ENCODE data around the gene COX8A. TPM values are rescaled to one million over a fixed set of nuclear protein-coding genes. Genes with fewer than 3 reads are reported as not detected.
A peak's percentile ranks its signal among the peaks of the same experiment; 100 is the strongest.

Gene COX8A
- total and polyA plus RNA-seq, 2 of the 8 experiments (the other 6 are each of a cell fraction or from before 2014, with no cell fraction given), result 365 to 1,720 TPM

DNA sequence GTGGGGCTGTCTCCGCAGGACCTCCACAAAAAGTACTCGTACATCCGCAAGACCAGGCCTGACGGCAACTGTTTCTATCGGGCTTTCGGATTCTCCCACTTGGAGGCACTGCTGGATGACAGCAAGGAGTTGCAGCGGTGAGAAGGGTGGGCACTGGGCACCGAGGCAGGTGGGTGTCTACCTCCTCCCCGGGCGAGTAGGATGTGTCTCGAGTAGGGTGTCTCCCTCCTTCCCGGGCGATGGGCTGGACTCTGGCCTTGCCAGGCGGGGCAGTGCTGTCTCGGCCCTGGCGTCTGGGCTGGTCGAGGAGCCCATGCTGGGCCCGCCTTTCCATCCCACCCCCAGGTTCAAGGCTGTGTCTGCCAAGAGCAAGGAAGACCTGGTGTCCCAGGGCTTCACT lies 22.1 kb downstream of the COX8A start:
- H3K4me1 ChIP-seq (replicated peaks in 1 of 4; ENCODE audit: control insufficient read depth in 3 of 4, insufficient read depth in 4 of 4, low read length in 3 of 4), result peaks cover 2 to 23% (median 9%) of the 10 kb centered on the region in 4 experiments; a peak in 6 of 7 replicates
- H3K9ac ChIP-seq (replicated peaks in 1 of 4; ENCODE audit: extremely low read depth in 1 of 4, low read depth in 3 of 4, low read length in 3 of 4), result no peak overlapping the region
- no peak for DNase-seq (ENCODE audit: low read depth in 1 of 2, low spot score in 2 of 2)
- no peak overlapping the region for H3K27ac ChIP-seq (ENCODE audit: low read depth, low read length)
- H3K36me3 ChIP-seq (ENCODE audit: control insufficient read depth in 2 of 4, insufficient read depth in 4 of 4, low read length in 3 of 4), result peaks cover 9 to 24% (median 16%) of the 10 kb centered on the region in 4 experiments
- no peak overlapping the region for H2BK15ac ChIP-seq (ENCODE audit: low read length)
- no peaks in the 10 kb centered on the region for H3K9me3 ChIP-seq (ENCODE audit: insufficient read depth in 2 of 2, low read depth in 1 of 2, low read length in 1 of 2)
- ChIA-PET CTCF (ENCODE audit: partially characterized antibody) (interaction anchor here (0.8 to 2.8 kb wide), 2 partner anchors 37 to 151 kb away, joined by 4 to 7 read pairs; no protein-coding TSS in a partner anchor), POLR2A (ENCODE audit: partially characterized antibody) (interaction anchor here (2.0 to 3.0 kb wide), 2 partner anchors 9 to 12 kb away, joined by 7 to 17 read pairs; partner anchors contain the start of gene OTUB1)
- no peak overlapping the region for H2AFZ ChIP-seq (ENCODE audit: low read length)
- WGBS, 2 experiments (ENCODE audit: extremely low coverage in 1 of 2, insufficient coverage in 1 of 2, insufficient read length in 1 of 2, insufficient replicate concordance in 2 of 2, low coverage in 1 of 2, low lambda C conversion rate in 2 of 2, missing lambda C conversion rate in 1 of 2), result 87% methylated on average over 18 of the region's 18 CpGs; no CpG with 5 or more reads in 1 of the 2 experiments
- FAIRE-seq, result no peak
- no peak overlapping the region for H2BK20ac ChIP-seq (ENCODE audit: low read length)
- no peak overlapping the region for H4K91ac ChIP-seq (replicated peaks; ENCODE audit: insufficient read length, low read length)
- H3K79me2 ChIP-seq (ENCODE audit: control insufficient read depth in 1 of 2, insufficient read depth in 2 of 2, low read length in 2 of 2), result peaks cover 0 to 3% of the 10 kb centered on the region in 2 experiments; a peak in 1 of 4 replicates
- H2BK5ac ChIP-seq (ENCODE audit: low read depth, low read length), result no peak overlapping the region
- TF ChIP-seq SUZ12 (IDR thresholded peaks at IDR 0.05; ENCODE audit: low read length) (no peak), YY1 (IDR thresholded peaks at IDR 0.05; ENCODE audit: low read depth, low read length) (no peak), RFX5 (IDR thresholded peaks at IDR 0.05; ENCODE audit: borderline replicate concordance, low read depth, low read length) (no peak), JUND (IDR thresholded peaks at IDR 0.05; ENCODE audit: low read length) (no peak), CEBPB (IDR thresholded peaks at IDR 0.05; ENCODE audit: low read depth, low read length) (no peak), POU5F1 (IDR thresholded peaks at IDR 0.05; ENCODE audit: low read depth, low read length) (no peak), NRF1 (IDR thresholded peaks at IDR 0.05; ENCODE audit: low read depth, low read length) (no peak), CREB1 (IDR thresholded peaks at IDR 0.05) (no peak), POLR2A (IDR thresholded peaks at IDR 0.05; ENCODE audit: control extremely low read depth in 1 of 2, low read depth in 2 of 2, low read length in 2 of 2) (no peak), POLR2AphosphoS5 (IDR thresholded peaks at IDR 0.05; ENCODE audit: low read depth, low read length) (no peak), EGR1 (IDR thresholded peaks at IDR 0.05; ENCODE audit: borderline replicate concordance, low read depth, low read length) (no peak), SP4 (IDR thresholded peaks at IDR 0.05; ENCODE audit: low read length) (no peak), TEAD4 (IDR thresholded peaks at IDR 0.05; ENCODE audit: low read depth, low read length) (no peak), CHD2 (IDR thresholded peaks at IDR 0.05; ENCODE audit: low read length) (no peak)
- H3K56ac ChIP-seq (replicated peaks; ENCODE audit: insufficient read length, low read depth, low read length), result no peak overlapping the region
- H3K18ac ChIP-seq (ENCODE audit: extremely low read depth, low read length), result no peak overlapping the region
- peaks cover 2 to 13% (median 8%) of the 10 kb centered on the region in 4 experiments; a peak in 6 of 7 replicates for H3K27me3 ChIP-seq (replicated peaks in 1 of 4; ENCODE audit: control insufficient read depth in 3 of 4, extremely low read depth in 1 of 4, insufficient read depth in 3 of 4, low read length in 3 of 4)
- no peak overlapping the region for H2BK12ac ChIP-seq (ENCODE audit: low read depth, low read length)
- no peak overlapping the region for H4K5ac ChIP-seq (ENCODE audit: insufficient read length, low read depth, low read length)
- peaks cover 18% of the 10 kb centered on the region; the same call in 1 of the 2 replicates for H3K23me2 ChIP-seq (ENCODE audit: low read depth, low read length)
- no peak overlapping the region for H3K4ac ChIP-seq (replicated peaks; ENCODE audit: insufficient read length, low read depth, low read length)
- no peak overlapping the region for H3K14ac ChIP-seq (ENCODE audit: insufficient read length)
- H4K20me1 ChIP-seq (replicated peaks in 1 of 2; ENCODE audit: control insufficient read depth in 1 of 2, insufficient read depth in 2 of 2, low read length in 2 of 2), result peaks cover 6 to 34% of the 10 kb centered on the region in 2 experiments
- no peak overlapping the region for H2AK5ac ChIP-seq (ENCODE audit: low read depth, low read length)
- peak overlapping the region; percentile 57 for H4K8ac ChIP-seq (ENCODE audit: extremely low read depth, insufficient read depth, low read length)
- no peak overlapping the region for H2BK120ac ChIP-seq (replicated peaks; ENCODE audit: low read depth, low read length)
- no peak overlapping the region for H3K23ac ChIP-seq (ENCODE audit: insufficient read length)
- H3K4me2 ChIP-seq (ENCODE audit: insufficient read depth in 1 of 2, low read depth in 2 of 2, low read length in 2 of 2), result no peak overlapping the region
- H3K4me3 ChIP-seq (ENCODE audit: extremely low read depth in 1 of 4, insufficient read depth in 2 of 4, low read depth in 3 of 4, low read length in 4 of 4), result no peak overlapping the region
- H3K79me1 ChIP-seq (ENCODE audit: low read depth, low read length), result peaks cover 13% of the 10 kb centered on the region
